Measurements from ENCODE around the gene MECP2. TPM values are rescaled to one million over a fixed set of nuclear protein-coding genes. Genes with fewer than 3 reads are reported as not detected.

The MECP2 gene
- total and polyA plus RNA-seq, 8 donors = 25.5 to 47.1 (median 31.9) TPM

DNA sequence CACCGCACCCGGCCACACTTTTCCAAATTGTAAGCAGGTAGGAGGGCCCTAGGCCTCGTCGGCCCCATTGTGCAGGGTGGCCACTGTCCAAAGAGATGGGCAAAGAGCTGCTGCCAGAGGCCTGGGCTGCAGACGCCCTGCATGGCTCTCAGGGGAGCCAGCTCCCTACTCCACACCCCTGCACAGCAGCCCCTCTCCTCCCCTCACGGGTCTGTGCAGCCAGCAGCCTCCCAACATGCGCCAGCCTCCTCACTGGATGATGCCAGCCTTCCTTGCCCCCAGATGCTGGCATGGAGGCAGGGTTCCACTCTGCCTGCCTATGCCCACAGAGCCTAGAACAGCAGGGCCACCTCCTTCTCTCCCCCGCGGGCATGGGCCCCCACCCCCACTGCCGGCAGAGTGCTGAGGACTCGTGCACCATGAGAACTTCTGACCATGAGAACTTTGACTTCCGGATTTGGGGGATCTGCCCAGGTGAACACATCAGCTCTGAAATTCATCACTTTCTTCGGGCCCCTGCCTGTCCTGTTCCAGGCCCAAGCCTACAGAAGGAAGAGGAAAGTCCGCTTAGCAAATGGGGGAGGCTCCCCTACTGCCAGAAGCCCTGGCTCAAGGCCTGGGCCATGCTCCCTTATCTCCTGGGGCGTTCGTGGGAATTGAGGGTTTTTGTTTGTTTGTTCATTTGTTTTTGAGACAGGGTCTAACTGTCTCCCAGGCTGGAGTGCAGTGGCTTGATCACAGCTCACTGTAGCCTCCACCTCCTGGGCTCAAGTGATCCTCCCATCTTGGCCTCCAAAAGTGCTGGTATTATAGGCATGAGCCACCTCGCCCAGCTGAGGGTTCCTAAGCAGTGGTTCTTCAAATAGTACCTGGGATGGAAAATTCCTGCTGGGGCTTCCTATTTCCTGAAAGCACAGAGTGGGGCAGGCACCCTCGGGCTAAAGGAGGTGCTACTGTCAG, 85.9 kb downstream of the MECP2 start:
- Histone ChIP-seq H3K27me3 (peaks cover 0 to 7% of the 10 kb centered on the region in 2 donors), H3K27ac (no peak overlapping the region), H3K9me3 (no peaks in the 10 kb centered on the region), H3K36me3 (peaks cover 0 to 57% of the 10 kb centered on the region in 2 donors), H3K4me3 (no peak overlapping the region), H3K4me1 (peaks cover 0 to 41% of the 10 kb centered on the region in 2 donors)
- DNase-seq (peak in 1 of 4 donors; percentile 28), ATAC-seq (no peak)
- TF ChIP-seq, protein P1, sequence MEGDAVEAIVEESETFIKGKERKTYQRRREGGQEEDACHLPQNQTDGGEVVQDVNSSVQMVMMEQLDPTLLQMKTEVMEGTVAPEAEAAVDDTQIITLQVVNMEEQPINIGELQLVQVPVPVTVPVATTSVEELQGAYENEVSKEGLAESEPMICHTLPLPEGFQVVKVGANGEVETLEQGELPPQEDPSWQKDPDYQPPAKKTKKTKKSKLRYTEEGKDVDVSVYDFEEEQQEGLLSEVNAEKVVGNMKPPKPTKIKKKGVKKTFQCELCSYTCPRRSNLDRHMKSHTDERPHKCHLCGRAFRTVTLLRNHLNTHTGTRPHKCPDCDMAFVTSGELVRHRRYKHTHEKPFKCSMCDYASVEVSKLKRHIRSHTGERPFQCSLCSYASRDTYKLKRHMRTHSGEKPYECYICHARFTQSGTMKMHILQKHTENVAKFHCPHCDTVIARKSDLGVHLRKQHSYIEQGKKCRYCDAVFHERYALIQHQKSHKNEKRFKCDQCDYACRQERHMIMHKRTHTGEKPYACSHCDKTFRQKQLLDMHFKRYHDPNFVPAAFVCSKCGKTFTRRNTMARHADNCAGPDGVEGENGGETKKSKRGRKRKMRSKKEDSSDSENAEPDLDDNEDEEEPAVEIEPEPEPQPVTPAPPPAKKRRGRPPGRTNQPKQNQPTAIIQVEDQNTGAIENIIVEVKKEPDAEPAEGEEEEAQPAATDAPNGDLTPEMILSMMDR (IDR thresholded peaks at IDR 0.05) = no peak
- intact Hi-C loops (cut with DNase I) = no loop called here

DNA sequence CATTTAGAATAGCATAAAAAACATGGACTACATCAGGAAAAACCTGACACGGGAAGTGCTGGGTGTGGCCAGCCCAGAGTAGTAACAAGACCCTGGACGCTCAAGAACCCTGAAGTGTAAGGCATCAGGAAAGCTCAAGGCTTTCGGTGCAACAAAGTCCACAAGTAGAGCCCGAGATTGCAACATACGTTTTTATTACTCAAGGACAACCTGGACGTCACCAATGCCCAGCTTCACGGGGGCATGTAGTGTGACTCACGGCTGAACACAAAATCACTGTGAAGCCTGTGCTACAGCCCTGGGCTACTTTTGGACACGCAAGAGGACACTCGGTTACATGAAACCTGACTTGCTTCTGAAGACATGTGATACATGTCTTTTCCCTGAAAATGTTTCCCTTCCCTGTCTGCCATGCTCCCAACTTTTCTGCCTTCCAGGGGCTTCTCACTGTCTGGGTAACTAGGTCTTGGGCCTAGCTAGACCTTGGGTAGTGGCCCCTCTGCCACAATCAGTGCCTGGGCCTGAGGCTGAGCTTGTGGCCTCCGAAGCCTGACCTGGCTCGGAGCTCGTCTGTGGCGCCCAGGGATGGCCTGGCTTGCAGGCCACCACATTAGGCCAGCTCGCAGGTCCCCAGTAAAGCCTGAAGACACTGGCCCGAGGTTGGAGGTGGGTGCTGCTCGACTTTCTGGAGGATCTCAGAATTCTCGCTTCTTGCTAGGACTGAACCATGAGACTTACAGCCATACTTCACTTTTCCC, 87.0 kb downstream of the MECP2 start:
- TF ChIP-seq, protein P1 (IDR thresholded peaks at IDR 0.05) = no peak
- H3K27ac ChIP-seq = peak overlapping the region; percentile 39 to 60
- DNase-seq (peak in 3 of 4 donors; percentile 36 to 65 (median 53)), ATAC-seq (peak; percentile 68)
- H3K9me3 ChIP-seq = no peaks in the 10 kb centered on the region
- H3K4me3 ChIP-seq = no peak overlapping the region
- H3K27me3 ChIP-seq = peaks cover 0 to 7% of the 10 kb centered on the region in 2 donors
- intact Hi-C loops (cut with DNase I) = no loop called here
- H3K36me3 ChIP-seq = peaks cover 0 to 46% of the 10 kb centered on the region in 2 donors
- peaks cover 0 to 41% of the 10 kb centered on the region in 2 donors for H3K4me1 ChIP-seq

DNA sequence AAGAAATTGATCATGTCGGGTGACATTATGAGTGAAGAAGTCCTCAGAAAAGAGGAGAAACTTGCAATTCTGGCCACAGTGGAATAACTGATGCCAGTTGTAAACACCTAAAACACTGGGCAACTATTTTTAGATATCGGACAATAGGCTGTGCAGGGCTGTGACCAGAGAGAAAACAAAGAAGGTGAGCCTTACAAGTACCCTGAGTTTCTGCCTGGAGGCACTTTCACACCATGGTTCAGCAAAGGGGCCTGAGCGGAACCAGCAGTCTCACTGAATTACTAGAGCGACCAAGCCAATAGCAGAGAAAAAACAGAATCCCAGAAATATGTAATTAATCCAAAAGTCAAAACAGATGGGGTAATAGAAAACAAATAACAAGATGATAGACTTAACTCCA, 89.0 kb downstream of the MECP2 start:
- no peak overlapping the region for H3K4me3 ChIP-seq
- H3K4me1 ChIP-seq = peaks cover 0 to 36% of the 10 kb centered on the region in 2 donors
- H3K27ac ChIP-seq = no peak overlapping the region
- H3K36me3 ChIP-seq = peaks cover 0 to 28% of the 10 kb centered on the region in 2 donors
- DNase-seq = no peak
- TF ChIP-seq, protein P1 (IDR thresholded peaks at IDR 0.05) = no peak
- intact Hi-C loops (cut with DNase I) = no loop called here
- no peaks in the 10 kb centered on the region for H3K9me3 ChIP-seq
- peaks cover 0 to 7% of the 10 kb centered on the region in 2 donors for H3K27me3 ChIP-seq
- no peak for ATAC-seq

- Histone ChIP-seq H3K36me3 (peaks cover 0 to 13% of the 10 kb centered on the region in 2 donors), H3K4me1 (peaks cover 0 to 22% of the 10 kb centered on the region in 2 donors), H3K9me3 (no peaks in the 10 kb centered on the region), H3K27me3 (peaks cover 0 to 7% of the 10 kb centered on the region in 2 donors), H3K4me3 (no peak overlapping the region), H3K27ac (no peak overlapping the region)
- DNase-seq (peak in 1 of 4 donors; percentile 39), ATAC-seq (no peak)
- intact Hi-C loops (cut with DNase I) = no loop called here
- TF ChIP-seq, protein P1 (IDR thresholded peaks at IDR 0.05) = no peak
Measured at GRCh38 chrX:154006947-154007346, 90.6 kb downstream of the MECP2 start.

Measured in left lung (tissue), 10 donors.